IMR-90 (cell line): Measurements from ENCODE around the gene NEUROD1. TPM values are rescaled to one million over a fixed set of nuclear protein-coding genes. Genes with fewer than 3 reads are reported as not detected.

ENCODE experiments used
- ATAC-seq: fragments of 200-7000 bp; cut with Tn5 transposase; 2 replicates; pipeline ENCODE4 v1.9.1; 2020; ENCODE audit warnings: low read depth, mild to moderate bottlenecking, moderate library complexity
- BruUV-seq: library from RNA; stranded (reverse); fragments of 400-500 nt; replicated peaks from 2 replicates; lab custom pipeline; 2021; lab: Mats Ljungman, UMichigan
- CTCF ChIA-PET: fragments of 300-600 bp; formaldehyde crosslinking; extraction: SDS; loops from one replicate; lab custom pipeline; 2021; ENCODE audit warnings: antibody characterized with exemption; lab: Yijun Ruan, JAX
- POLR2A ChIA-PET: fragments of 300-600 bp; sonication (Branson Sonifier 250); formaldehyde crosslinking; loops from one replicate; lab custom pipeline; 2022; ENCODE audit warnings: antibody characterized with exemption; ENCODE audit not compliant: unreplicated experiment; lab: Charles Lee
- DNase-seq: peaks from one replicate; pipeline ENCODE4 v3.0.0; 2013
- H2AFZ ChIP-seq: replicated peaks from 2 replicates; pipeline ENCODE3; 2013; ENCODE audit warnings: low read length, mild to moderate bottlenecking; ENCODE audit not compliant: poor library complexity
- H2AK5ac ChIP-seq: 2 replicates; pipeline ENCODE4 v1.6.1; 2013; ENCODE audit warnings: low read depth, low read length, inconsistent platforms
- H2AK9ac ChIP-seq: replicated peaks from 2 replicates; pipeline ENCODE3; 2013; ENCODE audit warnings: mild to moderate bottlenecking, low read depth, low read length, moderate library complexity; ENCODE audit not compliant: poor library complexity
- H2BK120ac ChIP-seq: 2 replicates; pipeline ENCODE4 v1.6.1; 2013; ENCODE audit warnings: low read depth, low read length, inconsistent platforms
- H2BK15ac ChIP-seq: 3 replicates; pipeline ENCODE4 v1.6.1; 2013; ENCODE audit warnings: low read depth, low read length, inconsistent platforms
- H2BK20ac ChIP-seq: 2 replicates; pipeline ENCODE4 v1.6.1; 2013; ENCODE audit warnings: low read depth, mild to moderate bottlenecking, inconsistent platforms, low read length, moderate library complexity
- H2BK5ac ChIP-seq: 2 replicates; pipeline ENCODE4 v1.6.1; 2013; ENCODE audit warnings: mild to moderate bottlenecking, low read depth, low read length, inconsistent platforms; ENCODE audit not compliant: poor library complexity, severe bottlenecking
- H3K14ac ChIP-seq: replicated peaks from 2 replicates; pipeline ENCODE4 v1.6.1; 2013; ENCODE audit warnings: low read depth, low read length, inconsistent platforms
- H3K18ac ChIP-seq: 2 replicates; pipeline ENCODE4 v1.6.1; 2013; ENCODE audit warnings: low read depth, low read length, control low read depth
- H3K23ac ChIP-seq: 2 replicates; pipeline ENCODE4 v1.6.1; 2013; ENCODE audit warnings: low read depth, low read length, inconsistent platforms
- H3K27ac ChIP-seq: 2 replicates; pipeline ENCODE4 v1.5.1; 2013; ENCODE audit warnings: mild to moderate bottlenecking, control low read depth, low read length; ENCODE audit not compliant: insufficient read depth
- H3K27me3 ChIP-seq: 2 replicates; pipeline ENCODE4 v1.6.1; 2013; ENCODE audit warnings: low read length; ENCODE audit not compliant: control insufficient read depth, insufficient read depth
- H3K36me3 ChIP-seq: 2 replicates; pipeline ENCODE4 v1.6.1; 2013; ENCODE audit warnings: low read length, mixed read lengths; ENCODE audit not compliant: control insufficient read depth, insufficient read depth
- H3K4ac ChIP-seq: 2 replicates; pipeline ENCODE4 v1.6.1; 2013; ENCODE audit warnings: low read depth, low read length, inconsistent platforms
- H3K4me1 ChIP-seq: 2 replicates; pipeline ENCODE4 v1.6.1; 2013; ENCODE audit warnings: low read length, mixed read lengths; ENCODE audit not compliant: control insufficient read depth, insufficient read depth
- H3K4me2 ChIP-seq: 2 replicates; pipeline ENCODE4 v1.6.1; 2013; ENCODE audit warnings: low read depth, mild to moderate bottlenecking, control low read depth, low read length, moderate library complexity
- H3K4me3 ChIP-seq: 2 replicates; pipeline ENCODE4 v1.5.1; 2013; ENCODE audit warnings: low read depth, mild to moderate bottlenecking, control low read depth, low read length, moderate library complexity; ENCODE audit not compliant: insufficient read depth
- H3K56ac ChIP-seq: 2 replicates; pipeline ENCODE4 v1.6.1; 2013; ENCODE audit warnings: low read length, inconsistent platforms; ENCODE audit not compliant: insufficient read depth; ENCODE audit errors: extremely low read depth
- H3K79me1 ChIP-seq, 2 experiments: 2 replicates each; pipeline ENCODE4 v1.6.1; 2013; ENCODE audit warnings: low read length in 2 of 2, inconsistent platforms in 1 of 2, low read depth in 1 of 2
- H3K9ac ChIP-seq: 2 replicates; pipeline ENCODE4 v1.6.1; 2013; ENCODE audit warnings: low read depth, low read length, control low read depth
- H3K9me1 ChIP-seq: 2 replicates; pipeline ENCODE4 v1.6.1; 2013; ENCODE audit warnings: low read length, inconsistent platforms; ENCODE audit not compliant: insufficient read depth
- H3K9me3 ChIP-seq: 2 replicates; pipeline ENCODE4 v1.6.1; 2013; ENCODE audit warnings: low read length; ENCODE audit not compliant: control insufficient read depth, insufficient read depth
- H4K20me1 ChIP-seq: 2 replicates; pipeline ENCODE4 v1.6.1; 2013; ENCODE audit warnings: low read length, inconsistent platforms; ENCODE audit not compliant: insufficient read depth
- H4K5ac ChIP-seq: 2 replicates; pipeline ENCODE4 v1.6.1; 2013; ENCODE audit warnings: mild to moderate bottlenecking, low read depth, low read length, control low read depth
- H4K8ac ChIP-seq, 2 experiments: 2 replicates each; pipeline ENCODE4 v1.6.1; 2013; ENCODE audit warnings: low read depth in 2 of 2, low read length in 2 of 2, control low read depth in 1 of 2, inconsistent platforms in 1 of 2
- H4K91ac ChIP-seq: 2 replicates; pipeline ENCODE4 v1.6.1; 2013; ENCODE audit warnings: low read depth, low read length, inconsistent platforms; ENCODE audit not compliant: insufficient read depth
- MAZ ChIP-seq: IDR thresholded peaks from 2 replicates; pipeline ENCODE4 v1.6.1; 2012; ENCODE audit warnings: low read depth, mild to moderate bottlenecking, low read length, improper control_type of control experiment, moderate library complexity, borderline replicate concordance
- MXI1 ChIP-seq: IDR thresholded peaks from 2 replicates; pipeline ENCODE4 v1.6.1; 2012; ENCODE audit warnings: low read depth, mild to moderate bottlenecking, low read length, moderate library complexity, borderline replicate concordance
- RCOR1 ChIP-seq: IDR thresholded peaks from 2 replicates; pipeline ENCODE4 v1.6.1; 2012; ENCODE audit warnings: mild to moderate bottlenecking, low read length, improper control_type of control experiment; ENCODE audit not compliant: insufficient replicate concordance
- WGBS, 2 experiments: methylation state at CpG; one replicate each; pipeline versions ENCODE4 v1.1.5 to v1.1.7; 2013; ENCODE audit warnings: missing lambda C conversion rate in 2 of 2; ENCODE audit not compliant: insufficient read length in 1 of 2; ENCODE audit errors: extremely low coverage in 2 of 2; 5-methylcytosine and 5-hydroxymethylcytosine counted together
- dilution Hi-C: fragments of 300-500 bp; cut with HindIII; formaldehyde crosslinking; loops from one replicate; pipeline ENCODE4 v1.14.3; 2018; ENCODE audit warnings: low sequenced_read_pairs; ENCODE audit not compliant: unreplicated experiment
- in situ Hi-C: fragments of 300-500 bp; cut with MboI; formaldehyde crosslinking; loops from 3 replicates; pipeline ENCODE4 v1.14.3; 2019; ENCODE audit warnings: low sequenced_read_pairs, inconsistent platforms, mixed read lengths
- intact Hi-C: fragments of 100-400 bp; cut with micrococcal nuclease; formaldehyde crosslinking; loops from 2 replicates; pipeline ENCODE4 v1.10.0; 2022
- polyA plus RNA-seq, 3 experiments: library from polyadenylated mRNA; depleted of rRNA; stranded (reverse); fragments of >200 nt; gene quantifications; 2 replicates each; pipeline ENCODE4 v1.2.3, GENCODE V29; 2012; ENCODE audit warnings: low replicate concordance in 1 of 3
- total RNA-seq: library from RNA; depleted of rRNA; stranded (reverse); fragments of >200 nt; gene quantifications from 2 replicates; pipeline ENCODE4 v1.2.3, GENCODE V29; 2012

The NEUROD1 gene
- total and polyA plus RNA-seq, 2 of the 4 experiments (the other 2 are of a cell fraction), result not detected

DNA sequence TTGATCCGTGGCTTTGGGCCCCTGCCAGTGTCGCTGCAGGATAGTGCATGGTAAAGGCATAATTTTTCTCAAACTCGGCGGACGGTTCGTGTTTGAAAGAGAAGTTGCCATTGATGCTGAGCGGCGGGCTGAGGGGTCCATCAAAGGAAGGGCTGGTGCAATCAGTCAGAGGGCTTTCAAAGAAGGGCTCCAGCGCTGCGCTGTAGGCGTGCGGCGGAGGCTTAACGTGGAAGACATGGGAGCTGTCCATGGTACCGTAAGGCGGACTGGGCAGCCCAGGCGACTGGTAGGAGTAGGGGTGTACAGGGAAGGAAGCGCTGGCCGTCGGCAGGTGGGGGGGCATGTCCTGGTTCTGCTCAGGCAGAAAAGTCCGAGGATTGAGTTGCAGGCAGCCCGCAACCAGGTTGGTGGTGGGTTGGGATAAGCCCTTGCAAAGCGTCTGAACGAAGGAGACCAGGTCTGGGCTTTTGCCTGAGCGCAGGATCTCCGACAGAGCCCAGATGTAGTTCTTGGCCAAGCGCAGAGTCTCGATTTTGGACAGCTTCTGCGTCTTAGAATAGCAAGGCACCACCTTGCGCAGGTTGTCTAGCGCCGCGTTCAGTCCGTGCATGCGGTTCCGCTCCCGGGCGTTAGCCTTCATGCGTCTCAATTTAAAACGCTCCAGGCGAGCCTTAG, 2.3 kb downstream of the NEUROD1 start:
- Histone ChIP-seq H3K9ac (no peak overlapping the region), H4K20me1 (no peaks in the 10 kb centered on the region), H3K14ac (no peak overlapping the region), H2AK5ac (no peak overlapping the region), H3K27ac (no peak overlapping the region), H3K9me1 (peaks cover 3% of the 10 kb centered on the region; the same call in 1 of the 2 replicates), H3K23ac (no peak overlapping the region), H2BK20ac (no peak overlapping the region), H2AK9ac (peak overlapping the region; percentile 72), H3K4me3 (no peak overlapping the region), H2BK120ac (no peak overlapping the region), H3K79me1 (no peaks in the 10 kb centered on the region), H2BK15ac (no peak overlapping the region), H3K18ac (no peak overlapping the region), H4K8ac (no peak overlapping the region), H3K36me3 (no peaks in the 10 kb centered on the region), H3K56ac (no peak overlapping the region), H3K4me2 (no peak overlapping the region), H3K27me3 (peaks cover 48% of the 10 kb centered on the region), H3K4me1 (no peaks in the 10 kb centered on the region; the same call in 1 of the 2 replicates), H3K4ac (no peak overlapping the region), H2BK5ac (no peak overlapping the region), H4K5ac (no peak overlapping the region), H3K9me3 (peaks cover 17% of the 10 kb centered on the region), H4K91ac (no peak overlapping the region), H2AFZ (peak overlapping the region; percentile 34)
- peak; percentile 78 for DNase-seq
- peak; percentile 96 for ATAC-seq
- 9% methylated on average over 35 of the region's 41 CpGs; no CpG with 5 or more reads in 1 of the 2 experiments for WGBS, 2 experiments
- dilution Hi-C loops, result no loop called here
- in situ Hi-C loops, result no loop called here
- CTCF ChIA-PET, result interaction anchor here (0.6 kb wide), 1 partner anchor 810 kb away, joined by 3 read pairs; no protein-coding TSS in a partner anchor
- intact Hi-C loops, result no loop called here
- TF ChIP-seq RCOR1 (peak; percentile 15), MXI1 (peak; percentile 80), MAZ (no peak)
- POLR2A ChIA-PET, result no interaction called here
- no TSS peak for BruUV-seq
